ENCODE measurements around the gene NCL.
"Not testable (repeated sequence)": the region's sequence is repeated elsewhere in the genome, so short reads cannot be mapped to it uniquely, and the experiment has no call there.

The NCL gene

GRCh38 chr2:231470246-231470900 is 6.1 kb upstream of the NCL start:
- DNase-seq: no peak

GRCh38 chr2:231469583-231469950 is 5.3 kb upstream of the NCL start:
- DNase-seq: no peak

- no peak for DNase-seq
Observed at GRCh38 chr2:231467613-231468530, 3.6 kb upstream of the NCL start.

- no peak for DNase-seq
Observed at GRCh38 chr2:231467016-231467545, 2.8 kb upstream of the NCL start.

GRCh38 chr2:231464576-231465540 is 574 bp upstream of the NCL start:
- peak; percentile 99 for DNase-seq

- DNase-seq: no peak
Observed at GRCh38 chr2:231462729-231463465, 1.4 kb downstream of the NCL start.

DNA sequence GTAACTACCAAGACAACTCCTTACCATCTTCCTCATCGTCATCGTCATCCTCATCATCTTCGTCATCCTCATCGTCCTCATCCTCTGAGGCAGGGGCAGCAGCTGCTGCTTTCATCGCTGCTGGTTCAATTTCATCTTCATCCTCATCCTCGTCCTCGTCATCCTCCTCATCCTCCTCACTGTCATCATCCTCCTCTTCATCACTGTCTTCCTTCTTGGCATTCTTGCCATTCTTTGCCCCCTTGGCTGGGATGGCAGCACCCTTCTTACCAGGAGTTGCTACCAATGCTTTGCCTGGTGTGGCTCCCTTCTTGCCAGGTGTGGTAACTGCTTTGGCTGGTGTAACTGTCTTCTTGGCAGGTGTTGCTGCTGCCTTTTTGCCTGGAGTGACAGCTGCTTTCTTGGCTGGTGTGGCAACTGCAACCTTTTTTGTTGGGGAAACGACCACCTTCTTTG is 2.7 kb downstream of the NCL start:
- no peak for DNase-seq

DNA sequence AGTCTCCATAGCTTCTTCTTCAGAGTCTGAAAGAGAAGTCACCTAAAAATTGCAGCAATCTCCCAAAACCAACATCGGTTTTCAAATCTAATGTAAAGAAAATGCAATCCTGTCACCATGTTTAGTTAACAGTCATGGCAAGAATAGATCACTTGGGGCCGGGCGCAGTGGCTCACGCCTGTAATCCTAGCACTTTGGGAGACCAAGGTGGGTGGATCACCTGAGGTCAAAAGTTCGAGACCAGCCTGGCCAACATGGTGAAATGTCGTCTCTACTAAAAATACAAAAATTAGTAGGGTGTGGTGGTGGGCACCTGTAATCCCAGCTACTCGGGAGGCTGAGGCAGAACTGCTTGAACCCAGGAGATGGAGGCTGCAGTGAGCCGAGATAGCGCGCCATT is 3.4 kb downstream of the NCL start:
- DNase-seq: not testable (repeated sequence)

DNA sequence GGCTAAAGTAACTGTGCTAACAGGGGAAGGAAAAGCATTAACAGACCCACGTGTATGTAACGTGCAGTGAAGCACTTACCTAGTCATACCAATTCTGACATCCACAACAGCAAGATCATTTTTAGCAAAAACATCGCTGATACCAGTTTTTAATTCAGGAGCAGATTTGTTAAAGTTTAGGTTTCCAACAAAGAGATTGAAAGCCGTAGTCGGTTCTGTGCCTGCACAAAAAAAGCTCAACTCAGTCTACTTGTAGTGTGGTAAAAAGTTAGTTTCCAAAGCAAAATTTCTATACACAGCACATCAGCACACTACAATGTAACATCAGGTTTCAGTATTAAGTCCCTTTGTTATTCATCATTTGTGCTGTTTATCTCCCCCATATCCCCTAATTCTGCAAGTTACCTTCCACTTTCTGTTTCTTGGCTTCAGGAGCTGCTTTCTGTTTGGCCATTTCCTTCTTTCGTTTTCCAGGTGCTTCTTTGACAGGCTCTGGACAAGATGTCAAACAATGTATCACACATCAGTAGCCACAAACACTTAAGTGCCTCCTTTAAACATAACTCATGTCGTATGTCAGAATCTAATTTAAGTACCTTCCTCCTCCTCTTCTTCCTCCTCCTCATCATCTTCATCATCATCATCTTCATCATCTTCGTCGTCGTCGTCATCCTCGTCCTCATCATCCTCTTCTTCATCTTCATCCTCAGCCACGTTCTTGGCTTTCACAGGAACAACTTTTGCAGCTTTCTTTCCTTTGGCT is 4.0 kb downstream of the NCL start:
- no peak for DNase-seq

- DNase-seq: no peak
Observed at GRCh38 chr2:231458368-231458767, 5.9 kb downstream of the NCL start.

DNA sequence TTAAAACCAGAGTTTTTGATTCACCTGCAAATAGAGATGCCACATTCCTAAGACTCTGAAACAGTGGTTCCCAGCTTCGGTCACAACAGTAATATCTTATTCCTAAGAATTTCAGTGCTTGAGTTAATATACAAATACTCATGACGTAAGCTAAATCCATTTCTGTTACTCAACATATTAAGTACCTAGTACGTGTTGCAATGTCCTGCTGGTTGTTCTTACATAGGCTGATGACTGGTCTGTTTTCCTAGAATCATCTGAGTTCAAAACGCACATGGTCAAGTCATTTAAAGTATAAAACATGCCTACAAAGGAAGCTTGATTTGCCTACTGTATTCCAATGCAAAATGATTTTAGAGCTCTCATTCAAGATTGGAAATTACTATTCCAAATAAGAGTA is 7.2 kb downstream of the NCL start:
- no peak for DNase-seq

DNA sequence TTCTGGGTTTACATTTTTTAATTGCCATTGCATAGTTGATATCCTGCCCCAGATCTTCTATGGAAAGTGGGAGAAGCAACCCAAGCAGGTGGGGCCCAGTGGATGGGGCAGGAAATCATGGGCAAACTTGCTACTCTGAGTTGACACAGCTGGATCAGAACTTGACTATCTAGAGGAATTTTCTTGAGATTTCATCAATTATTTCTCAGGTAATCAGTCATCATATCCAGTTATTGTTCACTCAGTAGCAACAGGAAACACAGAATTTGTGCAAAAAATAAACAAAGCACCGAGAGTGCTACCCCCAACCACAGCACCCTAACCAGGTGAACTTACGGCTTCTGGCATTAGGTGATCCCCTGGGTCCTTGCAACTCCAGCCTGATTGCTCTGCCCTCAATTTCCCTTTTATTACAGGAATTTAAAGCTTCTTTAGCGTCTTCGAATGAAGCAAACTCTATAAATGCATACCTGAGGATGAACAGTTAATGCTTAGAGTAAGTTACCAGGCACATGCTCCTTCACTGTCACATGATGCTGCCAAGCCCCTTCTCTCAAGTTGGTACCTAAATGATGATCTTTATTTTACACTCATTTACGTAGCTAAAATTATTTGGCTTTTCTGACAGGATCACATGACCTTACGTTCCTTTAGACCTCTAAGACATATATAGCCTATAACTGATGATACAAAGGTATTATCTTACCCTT is 7.8 kb downstream of the NCL start:
- DNase-seq: no peak

DNA sequence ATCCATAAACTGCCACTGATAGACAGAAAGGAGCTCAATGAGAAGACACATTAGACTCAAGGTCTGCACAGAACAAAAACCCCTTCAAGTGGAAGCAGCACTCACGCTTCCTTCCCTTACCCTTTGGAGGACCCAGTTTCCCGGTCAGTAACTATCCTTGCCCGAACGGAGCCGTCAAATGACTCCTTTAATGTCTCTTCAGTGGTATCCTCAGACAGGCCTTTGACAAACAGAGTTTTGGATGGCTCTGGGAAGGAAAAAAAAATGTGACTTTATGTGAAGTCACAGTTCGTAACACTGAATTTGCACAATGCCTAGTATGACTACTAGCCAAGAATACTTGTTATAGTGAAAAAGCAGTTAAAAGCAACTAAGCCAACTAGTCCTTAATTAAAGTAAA is 8.4 kb downstream of the NCL start:
- DNase-seq: no peak

GRCh38 chr2:231455222-231455621 is 9.1 kb downstream of the NCL start:
- no peak for DNase-seq

DNA sequence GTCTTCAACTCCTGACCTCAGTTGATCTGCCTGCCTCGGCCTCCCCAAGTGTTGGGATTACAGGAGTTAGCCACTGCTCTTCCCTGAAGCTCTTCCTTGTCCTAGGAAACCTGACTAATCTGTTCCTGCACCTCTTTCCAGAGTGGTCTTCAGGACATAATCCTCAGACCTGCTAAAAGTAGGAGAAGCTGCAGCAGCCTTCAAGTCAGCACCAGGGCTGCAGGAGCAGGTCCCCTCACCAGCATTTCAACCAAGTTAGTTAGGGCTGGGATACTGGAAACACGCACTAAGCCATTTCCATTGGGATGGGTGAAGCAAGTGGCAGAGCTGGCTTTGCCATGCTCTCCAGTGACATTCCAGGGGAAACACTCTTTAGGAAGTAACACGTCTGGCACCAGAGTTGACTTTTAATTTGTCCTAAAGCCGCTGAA is 9.9 kb downstream of the NCL start:
- DNase-seq: no peak

GRCh38 chr2:231452799-231453508 is 11.3 kb downstream of the NCL start:
- peak; percentile 18 for DNase-seq

DNA sequence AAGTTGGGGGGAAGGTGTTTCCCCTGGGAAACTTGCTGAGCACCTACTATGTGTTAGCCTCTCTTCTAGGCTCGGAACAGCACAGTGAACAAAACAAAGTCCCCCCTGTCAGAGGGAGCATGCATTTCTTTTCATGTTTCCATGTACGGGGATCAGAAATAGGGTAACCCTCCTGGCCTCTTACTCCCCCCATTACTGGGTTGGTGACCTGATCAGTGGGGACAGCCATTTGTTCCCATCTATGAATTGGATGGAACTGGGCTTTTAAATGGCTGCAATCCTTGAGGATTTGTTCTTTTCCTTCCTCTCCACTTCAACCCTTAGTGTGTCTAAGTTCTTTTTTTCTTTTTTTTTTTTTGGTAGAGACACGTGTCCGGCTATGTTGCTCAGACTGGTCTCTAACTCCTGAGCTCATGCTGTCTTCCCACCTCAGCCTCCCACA is 13.7 kb downstream of the NCL start:
- no peak for DNase-seq

DNA sequence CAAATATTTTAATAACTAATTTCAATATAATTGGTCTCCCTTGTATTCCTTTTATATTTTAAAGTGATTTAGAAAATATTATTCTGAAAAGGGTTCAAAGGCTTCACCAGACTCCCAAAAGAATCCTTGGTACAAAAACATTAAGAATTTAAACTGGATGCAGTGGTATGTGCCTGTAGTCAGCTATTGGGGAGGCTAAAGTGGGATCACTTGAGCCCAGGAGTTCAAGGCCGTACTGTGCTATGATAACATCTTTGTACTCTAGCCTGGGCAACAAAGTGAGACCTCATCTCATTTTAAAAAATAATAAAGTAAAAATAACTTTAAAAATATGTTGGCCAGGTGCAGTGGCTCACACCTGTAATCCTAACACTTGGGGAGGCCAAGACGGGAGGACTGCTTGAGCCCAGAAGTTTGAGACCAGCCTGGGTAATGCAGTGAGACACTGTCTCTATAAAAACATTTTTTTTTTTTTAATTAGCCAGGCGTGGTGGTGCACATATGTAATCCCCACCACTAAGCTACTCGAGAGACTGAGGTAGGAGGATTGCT is 14.7 kb downstream of the NCL start:
- DNase-seq: no peak

GRCh38 chr2:231436957-231437356 is 27.3 kb downstream of the NCL start:
- no peak for DNase-seq
